ENCODE results near the gene TNNT1.

Gene TNNT1

GRCh38 chr19:55197528-55197927 lies 48.5 kb upstream of the TNNT1 start:
- no peaks in the 10 kb centered on the region for H3K4me1 ChIP-seq (ENCODE audit: control insufficient read depth, insufficient read depth, low read length)
- ChIA-PET CTCF (interaction anchor here (0.6 to 2.6 kb wide), 3 partner anchors 32 to 225 kb away, joined by 3 to 12 read pairs (median 3); partner anchors contain the start of gene DNAAF3), POLR2A (interaction anchor here (0.6 kb wide), 1 partner anchor 69 kb away, joined by 3 read pairs; no protein-coding TSS in a partner anchor)
- no peaks in the 10 kb centered on the region for H3K36me3 ChIP-seq (ENCODE audit: control insufficient read depth in 2 of 2, insufficient read depth in 1 of 2, low read length in 2 of 2)
- H3K4me3 ChIP-seq (ENCODE audit: low read depth, low read length): no peak overlapping the region
- H3K27ac ChIP-seq (ENCODE audit: extremely low read depth, low read depth, low read length): no peak overlapping the region
- no peaks in the 10 kb centered on the region for H3K9me3 ChIP-seq (ENCODE audit: control insufficient read depth, insufficient read depth, low read depth, low read length)
- TF ChIP-seq ZNF76 (tag by site-specific recombination; IDR thresholded peaks at IDR 0.05; ENCODE audit: borderline replicate concordance, low read depth): peak; percentile 94
- 0 out of 2 replicates have a peak, but pooled peaks have one; percentile 35 for TF ChIP-seq ZBTB21 (tag by site-specific recombination; IDR thresholded peaks at IDR 0.05)
- no peak for TF ChIP-seq PBX3 (CRISPR knock-in tag; IDR thresholded peaks at IDR 0.05)
- TF ChIP-seq ZBTB48 (tag by site-specific recombination; IDR thresholded peaks at IDR 0.05): no peak
- TF ChIP-seq ZNF629 (tag by site-specific recombination; IDR thresholded peaks at IDR 0.05): 0 out of 2 replicates have a peak, but pooled peaks have one; percentile 16

GRCh38 chr19:55196803-55197202 lies 47.8 kb upstream of the TNNT1 start:
- H3K27ac ChIP-seq (ENCODE audit: extremely low read depth, low read depth, low read length): no peak overlapping the region
- no peaks in the 10 kb centered on the region for H3K9me3 ChIP-seq (ENCODE audit: control insufficient read depth, insufficient read depth, low read depth, low read length)
- H3K36me3 ChIP-seq (ENCODE audit: control insufficient read depth in 2 of 2, insufficient read depth in 1 of 2, low read length in 2 of 2): no peaks in the 10 kb centered on the region
- ChIA-PET POLR2A (interaction anchor here (0.7 kb wide), 1 partner anchor 59 kb away, joined by 3 read pairs; no protein-coding TSS in a partner anchor), CTCF (no interaction called here)
- no peak overlapping the region for H3K4me3 ChIP-seq (ENCODE audit: low read depth, low read length)
- H3K4me1 ChIP-seq (ENCODE audit: control insufficient read depth, insufficient read depth, low read length): no peaks in the 10 kb centered on the region
- TF ChIP-seq YY1 (tag by site-specific recombination; IDR thresholded peaks at IDR 0.05): no peak
- TF ChIP-seq ZNF76 (tag by site-specific recombination; IDR thresholded peaks at IDR 0.05; ENCODE audit: borderline replicate concordance, low read depth): peak; percentile 50; the same call in 1 of the 2 replicates
- TF ChIP-seq ZNF223 (tag by site-specific recombination; IDR thresholded peaks at IDR 0.05): no peak

GRCh38 chr19:55193481-55193880 lies 44.5 kb upstream of the TNNT1 start:
- TF ChIP-seq ZNF610 (tag by site-specific recombination; IDR thresholded peaks at IDR 0.05; ENCODE audit: borderline replicate concordance) (no peak), ZNF843 (tag by site-specific recombination; IDR thresholded peaks at IDR 0.05) (no peak), ZNF362 (tag by site-specific recombination; IDR thresholded peaks at IDR 0.05) (no peak), ZNF560 (tag by site-specific recombination; IDR thresholded peaks at IDR 0.05; ENCODE audit: borderline replicate concordance) (no peak)
- Histone ChIP-seq H3K27ac (ENCODE audit: extremely low read depth, low read depth, low read length) (no peak overlapping the region), H3K4me3 (ENCODE audit: low read depth, low read length) (no peak overlapping the region), H3K9me3 (ENCODE audit: control insufficient read depth, insufficient read depth, low read depth, low read length) (no peaks in the 10 kb centered on the region), H3K4me1 (ENCODE audit: control insufficient read depth, insufficient read depth, low read length) (no peaks in the 10 kb centered on the region), H3K36me3 (ENCODE audit: control insufficient read depth in 2 of 2, insufficient read depth in 1 of 2, low read length in 2 of 2) (no peaks in the 10 kb centered on the region)
- ChIA-PET POLR2A (interaction anchor here (0.7 kb wide), 1 partner anchor 39 kb away, joined by 4 read pairs; no protein-coding TSS in a partner anchor), CTCF (interaction anchor here (0.8 to 0.9 kb wide), 2 partner anchors 11 to 99 kb away, joined by 3 to 7 read pairs; no protein-coding TSS in a partner anchor)

GRCh38 chr19:55189403-55189835 lies 40.4 kb upstream of the TNNT1 start:
- ChIA-PET CTCF (interaction anchor here (0.6 to 0.7 kb wide), 4 partner anchors 53 to 1132 kb away, joined by 3 to 4 read pairs (median 3); no protein-coding TSS in a partner anchor), POLR2A (interaction anchor here (0.6 kb wide), 2 partner anchors 173 to 255 kb away, joined by 4 to 6 read pairs; no protein-coding TSS in a partner anchor)
- Histone ChIP-seq H3K4me1 (ENCODE audit: control insufficient read depth, insufficient read depth, low read length) (no peaks in the 10 kb centered on the region), H3K4me3 (ENCODE audit: low read depth, low read length) (no peak overlapping the region), H3K9me3 (ENCODE audit: control insufficient read depth, insufficient read depth, low read depth, low read length) (no peaks in the 10 kb centered on the region), H3K36me3 (ENCODE audit: control insufficient read depth in 2 of 2, insufficient read depth in 1 of 2, low read length in 2 of 2) (no peaks in the 10 kb centered on the region), H3K27ac (ENCODE audit: extremely low read depth, low read depth, low read length) (no peak overlapping the region)
- TF ChIP-seq BCL11A (tag by site-specific recombination; IDR thresholded peaks at IDR 0.05; ENCODE audit: low read depth) (no peak), ZSCAN16 (tag by site-specific recombination; IDR thresholded peaks at IDR 0.05) (no peak), ZNF214 (tag by site-specific recombination; IDR thresholded peaks at IDR 0.05; ENCODE audit: borderline replicate concordance) (no peak), ZNF518A (tag by site-specific recombination; conservative IDR thresholded peaks at IDR 0.05; ENCODE audit: low read depth) (no peak), ZNF776 (tag by site-specific recombination; IDR thresholded peaks at IDR 0.05; ENCODE audit: borderline replicate concordance) (no peak), ZNF624 (tag by site-specific recombination; IDR thresholded peaks at IDR 0.05) (no peak), ZNF670 (tag by site-specific recombination; IDR thresholded peaks at IDR 0.05; ENCODE audit: low read depth) (no peak)
